ENCODE results near the gene IL15RA. TPM values are rescaled to one million over a fixed set of nuclear protein-coding genes. Genes with fewer than 3 reads are reported as not detected.

The IL15RA gene
- total RNA-seq, 1 experiment from 2014 or later: 1.9 TPM

DNA sequence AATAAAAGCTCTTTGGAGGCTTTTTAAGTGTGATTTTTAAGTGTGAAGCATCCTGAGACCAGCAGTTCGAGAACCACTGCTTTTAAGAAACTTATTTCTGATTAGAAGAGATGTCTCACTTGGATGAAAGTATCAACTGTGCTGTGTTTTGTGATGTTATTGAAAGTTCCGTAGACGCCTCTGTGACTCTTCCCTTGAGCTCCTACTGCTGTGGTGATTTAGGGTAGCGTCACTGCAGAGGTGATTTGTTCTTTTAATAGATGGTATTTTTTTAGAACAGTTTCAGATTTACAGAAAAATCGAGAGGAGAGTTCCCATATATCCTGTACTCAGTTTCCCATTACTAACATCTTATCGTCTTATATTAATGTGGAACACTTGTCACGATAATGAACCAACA lies 57.8 kb downstream of the IL15RA start (continued):
- TF ChIP-seq, protein P1, sequence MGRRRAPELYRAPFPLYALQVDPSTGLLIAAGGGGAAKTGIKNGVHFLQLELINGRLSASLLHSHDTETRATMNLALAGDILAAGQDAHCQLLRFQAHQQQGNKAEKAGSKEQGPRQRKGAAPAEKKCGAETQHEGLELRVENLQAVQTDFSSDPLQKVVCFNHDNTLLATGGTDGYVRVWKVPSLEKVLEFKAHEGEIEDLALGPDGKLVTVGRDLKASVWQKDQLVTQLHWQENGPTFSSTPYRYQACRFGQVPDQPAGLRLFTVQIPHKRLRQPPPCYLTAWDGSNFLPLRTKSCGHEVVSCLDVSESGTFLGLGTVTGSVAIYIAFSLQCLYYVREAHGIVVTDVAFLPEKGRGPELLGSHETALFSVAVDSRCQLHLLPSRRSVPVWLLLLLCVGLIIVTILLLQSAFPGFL (CRISPR knock-in tag; IDR thresholded peaks at IDR 0.05; ENCODE audit: borderline replicate concordance): no peak
- TF ChIP-seq CBFB (CRISPR knock-in tag; IDR thresholded peaks at IDR 0.05; ENCODE audit: low read depth) (no peak), ZNF263 (CRISPR knock-in tag; IDR thresholded peaks at IDR 0.05; ENCODE audit: low read depth) (no peak)

- ChIA-PET POLR2A (no interaction called here), CTCF (no interaction called here)
- DNase-seq (ENCODE audit: low spot score) (no peak), ATAC-seq (no peak)
- Mint-ChIP-seq H3K4me1 (no peaks in the 10 kb centered on the region), H3K27ac (no peak overlapping the region), H3K9me3 (no peaks in the 10 kb centered on the region), H3K36me3 (peaks cover 92% of the 10 kb centered on the region), H3K4me3 (no peak overlapping the region), H3K27me3 (ENCODE audit: low read depth) (no peaks in the 10 kb centered on the region)
- TF ChIP-seq USF1 (CRISPR knock-in tag; IDR thresholded peaks at IDR 0.05) (no peak), MYBL2 (CRISPR knock-in tag; IDR thresholded peaks at IDR 0.05) (no peak), NFATC4 (CRISPR knock-in tag; IDR thresholded peaks at IDR 0.05) (no peak), GTF2I (CRISPR knock-in tag; conservative IDR thresholded peaks at IDR 0.05) (no peak), NR2C2 (CRISPR knock-in tag; IDR thresholded peaks at IDR 0.05) (no peak), MXD4 (CRISPR knock-in tag; IDR thresholded peaks at IDR 0.05; ENCODE audit: borderline replicate concordance) (no peak), ZNF281 (CRISPR knock-in tag; IDR thresholded peaks at IDR 0.05) (no peak)
- TF ChIP-seq, protein P2, sequence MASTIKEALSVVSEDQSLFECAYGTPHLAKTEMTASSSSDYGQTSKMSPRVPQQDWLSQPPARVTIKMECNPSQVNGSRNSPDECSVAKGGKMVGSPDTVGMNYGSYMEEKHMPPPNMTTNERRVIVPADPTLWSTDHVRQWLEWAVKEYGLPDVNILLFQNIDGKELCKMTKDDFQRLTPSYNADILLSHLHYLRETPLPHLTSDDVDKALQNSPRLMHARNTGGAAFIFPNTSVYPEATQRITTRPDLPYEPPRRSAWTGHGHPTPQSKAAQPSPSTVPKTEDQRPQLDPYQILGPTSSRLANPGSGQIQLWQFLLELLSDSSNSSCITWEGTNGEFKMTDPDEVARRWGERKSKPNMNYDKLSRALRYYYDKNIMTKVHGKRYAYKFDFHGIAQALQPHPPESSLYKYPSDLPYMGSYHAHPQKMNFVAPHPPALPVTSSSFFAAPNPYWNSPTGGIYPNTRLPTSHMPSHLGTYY (CRISPR knock-in tag; IDR thresholded peaks at IDR 0.05): no peak
- TF ChIP-seq, protein P3, sequence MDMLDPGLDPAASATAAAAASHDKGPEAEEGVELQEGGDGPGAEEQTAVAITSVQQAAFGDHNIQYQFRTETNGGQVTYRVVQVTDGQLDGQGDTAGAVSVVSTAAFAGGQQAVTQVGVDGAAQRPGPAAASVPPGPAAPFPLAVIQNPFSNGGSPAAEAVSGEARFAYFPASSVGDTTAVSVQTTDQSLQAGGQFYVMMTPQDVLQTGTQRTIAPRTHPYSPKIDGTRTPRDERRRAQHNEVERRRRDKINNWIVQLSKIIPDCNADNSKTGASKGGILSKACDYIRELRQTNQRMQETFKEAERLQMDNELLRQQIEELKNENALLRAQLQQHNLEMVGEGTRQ (CRISPR knock-in tag; IDR thresholded peaks at IDR 0.05): no peak
Observed at GRCh38 chr10:5918763-5919162, 58.6 kb downstream of the IL15RA start.

DNA sequence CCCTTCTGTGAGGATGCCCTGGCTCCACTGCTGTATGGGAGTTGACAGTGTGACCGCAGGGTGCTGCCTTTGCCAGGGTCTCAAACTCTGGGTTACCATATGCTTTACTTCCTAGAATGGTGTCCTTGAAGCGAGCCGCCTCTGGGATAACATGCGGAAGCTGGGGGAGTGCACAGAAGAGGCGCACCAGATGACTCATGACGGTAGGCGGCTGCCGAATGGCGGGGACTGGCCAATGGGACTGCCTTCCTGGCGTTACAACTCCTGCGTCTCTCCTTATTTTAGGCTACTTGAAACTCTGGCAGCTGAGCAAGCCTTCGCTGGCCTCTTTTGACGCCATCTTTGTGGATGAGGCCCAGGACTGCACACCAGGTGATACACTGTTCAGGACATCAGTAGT lies 60.0 kb downstream of the IL15RA start:
- Mint-ChIP-seq H3K36me3 (peaks cover 92% of the 10 kb centered on the region), H3K9me3 (no peaks in the 10 kb centered on the region)

More for the DNA sequence above, 60.0 kb downstream of the IL15RA start:
- TF ChIP-seq, protein P4, sequence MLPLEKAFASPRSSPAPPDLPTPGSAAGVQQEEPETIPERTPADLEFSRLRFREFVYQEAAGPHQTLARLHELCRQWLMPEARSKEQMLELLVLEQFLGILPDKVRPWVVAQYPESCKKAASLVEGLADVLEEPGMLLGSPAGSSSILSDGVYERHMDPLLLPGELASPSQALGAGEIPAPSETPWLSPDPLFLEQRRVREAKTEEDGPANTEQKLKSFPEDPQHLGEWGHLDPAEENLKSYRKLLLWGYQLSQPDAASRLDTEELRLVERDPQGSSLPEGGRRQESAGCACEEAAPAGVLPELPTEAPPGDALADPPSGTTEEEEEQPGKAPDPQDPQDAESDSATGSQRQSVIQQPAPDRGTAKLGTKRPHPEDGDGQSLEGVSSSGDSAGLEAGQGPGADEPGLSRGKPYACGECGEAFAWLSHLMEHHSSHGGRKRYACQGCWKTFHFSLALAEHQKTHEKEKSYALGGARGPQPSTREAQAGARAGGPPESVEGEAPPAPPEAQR (CRISPR knock-in tag; IDR thresholded peaks at IDR 0.05): no peak
- no peak for TF ChIP-seq NR2C2 (CRISPR knock-in tag; IDR thresholded peaks at IDR 0.05)
- TF ChIP-seq ZNF317 (CRISPR knock-in tag; IDR thresholded peaks at IDR 0.05; ENCODE audit: borderline replicate concordance, low read depth): no peak
- TF ChIP-seq KAT7 (CRISPR knock-in tag; IDR thresholded peaks at IDR 0.05; ENCODE audit: borderline replicate concordance): no peak
- TF ChIP-seq IRF2 (CRISPR knock-in tag; IDR thresholded peaks at IDR 0.05; ENCODE audit: borderline replicate concordance, low read depth): no peak
- no peak for TF ChIP-seq TP53 (CRISPR knock-in tag; IDR thresholded peaks at IDR 0.05)
- no peak for TF ChIP-seq ZNF219 (CRISPR knock-in tag; IDR thresholded peaks at IDR 0.05; ENCODE audit: borderline replicate concordance)
- DNase-seq (ENCODE audit: low spot score) (no peak), ATAC-seq (no peak)
- no peak overlapping the region for H3K4me3 Mint-ChIP-seq
- POLR2A ChIA-PET: no interaction called here
- no peaks in the 10 kb centered on the region for H3K27me3 Mint-ChIP-seq (ENCODE audit: low read depth)
- H3K4me1 Mint-ChIP-seq: no peaks in the 10 kb centered on the region
- CTCF ChIA-PET: no interaction called here
- no peak overlapping the region for H3K27ac Mint-ChIP-seq

Data from WTC11 (cell line).